ENCODE measurements around the gene GTF3C6. TPM values are rescaled to one million over a fixed set of nuclear protein-coding genes. Genes with fewer than 3 reads are reported as not detected.

The GTF3C6 gene
- total RNA-seq, 1 experiment from 2014 or later, result 199 TPM

- H3K27me3 ChIP-seq (replicated peaks; ENCODE audit: insufficient read depth, low read depth, low read length, poor library complexity), result no peaks in the 10 kb centered on the region
- ChIA-PET CTCF (interaction anchor here (1.5 kb wide), 1 partner anchor 268 kb away, joined by 6 read pairs; no protein-coding TSS in a partner anchor), POLR2A (ENCODE audit: low non-redundant PET) (interaction anchor here (0.7 kb wide), 1 partner anchor 9 kb away, joined by 5 read pairs; the partner anchor contains the start of gene GTF3C6)
- H3K36me3 ChIP-seq (ENCODE audit: insufficient read depth, low read length, poor library complexity, severe bottlenecking), result no peaks in the 10 kb centered on the region
- DNase-seq (ENCODE audit: low spot score), result peak; percentile 43
- H3K9me3 ChIP-seq (ENCODE audit: low read depth, low read length, poor library complexity, severe bottlenecking), result no peaks in the 10 kb centered on the region
- TF ChIP-seq CTCF (conservative IDR thresholded peaks at IDR 0.05; ENCODE audit: low read depth, low read length) (peak; percentile 66), EZH2 (IDR thresholded peaks at IDR 0.05; ENCODE audit: borderline replicate concordance, low read depth, low read length, poor library complexity, severe bottlenecking) (no peak)
- no peak overlapping the region for H3K4me3 ChIP-seq (ENCODE audit: low read depth, low read length, poor library complexity, severe bottlenecking)
- BruUV-seq (replicated peaks), result no TSS peak
- intact Hi-C loops (cut with micrococcal nuclease; ENCODE audit: unreplicated experiment), result loop anchor here (2.0 to 10.0 kb wide), 3 partner anchors 267 to 775 kb away; partner anchors contain the start of gene WASF1
- H3K4me1 ChIP-seq (ENCODE audit: insufficient read depth, low read length, poor library complexity, severe bottlenecking), result peaks cover 4% of the 10 kb centered on the region
- no peak overlapping the region for H3K27ac ChIP-seq (ENCODE audit: low read depth, low read length, poor library complexity, severe bottlenecking)
Measured at GRCh38 chr6:110949679-110950285, 8.7 kb upstream of the GTF3C6 start.

GRCh38 chr6:110950440-110950839 is 8.1 kb upstream of the GTF3C6 start:
- Histone ChIP-seq H3K9me3 (ENCODE audit: low read depth, low read length, poor library complexity, severe bottlenecking) (no peaks in the 10 kb centered on the region), H3K27me3 (replicated peaks; ENCODE audit: insufficient read depth, low read depth, low read length, poor library complexity) (no peaks in the 10 kb centered on the region), H3K36me3 (ENCODE audit: insufficient read depth, low read length, poor library complexity, severe bottlenecking) (no peaks in the 10 kb centered on the region), H3K27ac (ENCODE audit: low read depth, low read length, poor library complexity, severe bottlenecking) (no peak overlapping the region), H3K4me1 (ENCODE audit: insufficient read depth, low read length, poor library complexity, severe bottlenecking) (peaks cover 4% of the 10 kb centered on the region), H3K4me3 (ENCODE audit: low read depth, low read length, poor library complexity, severe bottlenecking) (no peak overlapping the region)
- intact Hi-C loops (cut with micrococcal nuclease; ENCODE audit: unreplicated experiment), result loop anchor here (2.0 to 10.0 kb wide), 2 partner anchors 268 to 776 kb away; partner anchors contain the start of gene WASF1
- TF ChIP-seq CTCF (conservative IDR thresholded peaks at IDR 0.05; ENCODE audit: low read depth, low read length) (no peak), EZH2 (IDR thresholded peaks at IDR 0.05; ENCODE audit: borderline replicate concordance, low read depth, low read length, poor library complexity, severe bottlenecking) (no peak)
- DNase-seq (ENCODE audit: low spot score), result no peak
- ChIA-PET CTCF (interaction anchor here (1.5 kb wide), 1 partner anchor 268 kb away, joined by 6 read pairs; no protein-coding TSS in a partner anchor), POLR2A (ENCODE audit: low non-redundant PET) (interaction anchor here (0.7 to 0.8 kb wide), 3 partner anchors 8 to 139 kb away, joined by 3 to 5 read pairs (median 4); partner anchors contain the start of gene GTF3C6)
- BruUV-seq (replicated peaks), result no TSS peak

DNA sequence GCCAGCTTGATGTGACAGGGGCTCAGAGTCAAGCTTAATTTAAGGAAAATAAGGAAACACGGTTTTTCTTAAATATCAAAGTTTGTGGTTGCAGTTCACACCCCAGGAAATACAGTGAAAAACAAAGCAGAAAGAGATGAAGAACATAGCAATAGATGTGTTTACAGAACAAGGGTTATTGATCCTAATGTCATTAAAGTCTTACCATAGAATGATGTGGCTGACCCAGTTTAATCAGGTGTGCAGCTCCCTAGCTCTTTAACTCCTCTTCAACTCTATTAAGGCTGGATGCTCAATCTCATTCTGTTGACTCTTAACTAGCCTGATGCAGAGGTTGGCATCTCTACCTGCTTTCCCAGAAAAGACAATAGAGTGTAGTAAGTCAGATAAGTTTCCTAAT is 7.5 kb upstream of the GTF3C6 start:
- no peak for DNase-seq (ENCODE audit: low spot score)
- Histone ChIP-seq H3K27me3 (replicated peaks; ENCODE audit: insufficient read depth, low read depth, low read length, poor library complexity) (no peaks in the 10 kb centered on the region), H3K27ac (ENCODE audit: low read depth, low read length, poor library complexity, severe bottlenecking) (no peak overlapping the region), H3K9me3 (ENCODE audit: low read depth, low read length, poor library complexity, severe bottlenecking) (no peaks in the 10 kb centered on the region), H3K36me3 (ENCODE audit: insufficient read depth, low read length, poor library complexity, severe bottlenecking) (no peaks in the 10 kb centered on the region), H3K4me3 (ENCODE audit: low read depth, low read length, poor library complexity, severe bottlenecking) (no peak overlapping the region), H3K4me1 (ENCODE audit: insufficient read depth, low read length, poor library complexity, severe bottlenecking) (peaks cover 4% of the 10 kb centered on the region)
- TF ChIP-seq CTCF (conservative IDR thresholded peaks at IDR 0.05; ENCODE audit: low read depth, low read length) (no peak), EZH2 (IDR thresholded peaks at IDR 0.05; ENCODE audit: borderline replicate concordance, low read depth, low read length, poor library complexity, severe bottlenecking) (no peak)
- ChIA-PET CTCF (interaction anchor here (1.5 kb wide), 1 partner anchor 269 kb away, joined by 6 read pairs; no protein-coding TSS in a partner anchor), POLR2A (ENCODE audit: low non-redundant PET) (interaction anchor here (0.7 to 0.8 kb wide), 2 partner anchors 10 to 140 kb away, joined by 3 to 4 read pairs; no protein-coding TSS in a partner anchor)
- no TSS peak for BruUV-seq (replicated peaks)
- intact Hi-C loops (cut with micrococcal nuclease; ENCODE audit: unreplicated experiment), result loop anchor here (2.0 to 10.0 kb wide), 2 partner anchors 268 to 776 kb away; partner anchors contain the start of gene WASF1
